CD8-positive, alpha-beta memory T cell (primary cell): ENCODE measurements around the gene NYAP1. TPM values are rescaled to one million over a fixed set of nuclear protein-coding genes. Genes with fewer than 3 reads are reported as not detected.

Experiments used
- CTCF ChIA-PET: fragments of 350-600 bp; sonication (Branson Sonifier 250); formaldehyde crosslinking; loops from one replicate; lab custom pipeline; 2021; ENCODE audit warnings: antibody characterized with exemption; lab: Charles Lee
- POLR2A ChIA-PET: fragments of 350-600 bp; sonication (Branson Sonifier 250); formaldehyde crosslinking; loops from one replicate; lab custom pipeline; 2021; ENCODE audit warnings: antibody characterized with exemption; lab: Charles Lee
- DNase-seq, 5 donors: peaks; one replicate each; pipeline versions ENCODE4 v3.0.0 to v3.0.0-alpha.2; 2020 to 2022; ENCODE audit warnings: mixed read lengths in 1 of 5
- H3K27ac ChIP-seq: one replicate; pipeline ENCODE4 v1.7.0; 2013; ENCODE audit warnings: low read depth, mild to moderate bottlenecking, low read length, moderate library complexity
- H3K27me3 ChIP-seq: 2 replicates; pipeline ENCODE4 v1.7.0; 2013; ENCODE audit warnings: low read length, mild to moderate bottlenecking; ENCODE audit not compliant: insufficient read depth, poor library complexity, severe bottlenecking
- H3K36me3 ChIP-seq: 2 replicates; pipeline ENCODE4 v1.7.0; 2013; ENCODE audit warnings: mild to moderate bottlenecking, low read length, moderate library complexity; ENCODE audit not compliant: insufficient read depth
- H3K4me1 ChIP-seq: 2 replicates; pipeline ENCODE4 v1.7.0; 2013; ENCODE audit warnings: mild to moderate bottlenecking, low read length, moderate library complexity; ENCODE audit not compliant: insufficient read depth
- H3K4me3 ChIP-seq: 2 replicates; pipeline ENCODE4 v1.7.0; 2013; ENCODE audit warnings: mild to moderate bottlenecking, low read length
- H3K9me3 ChIP-seq: 2 replicates; pipeline ENCODE4 v1.7.0; 2013; ENCODE audit warnings: mild to moderate bottlenecking, low read length
- H3K27ac Mint-ChIP-seq, 8 donors: one replicate each; pipeline ENCODE4 v1.8.0; 2020 to 2021; ENCODE audit warnings: mixed read lengths in 8 of 8, mild to moderate bottlenecking in 6 of 8, inconsistent platforms in 3 of 8, moderate library complexity in 3 of 8
- H3K27me3 Mint-ChIP-seq, 2 donors: one replicate each; pipeline ENCODE4 v1.8.0; 2020 to 2021; ENCODE audit warnings: mixed read lengths in 2 of 2, mild to moderate bottlenecking in 1 of 2, moderate library complexity in 1 of 2
- H3K36me3 Mint-ChIP-seq, 3 donors: one replicate each; pipeline ENCODE4 v1.8.0; 2020 to 2021; ENCODE audit warnings: mixed read lengths in 3 of 3, inconsistent platforms in 1 of 3, mild to moderate bottlenecking in 1 of 3
- H3K4me1 Mint-ChIP-seq, 3 donors: one replicate each; pipeline ENCODE4 v1.8.0; 2020 to 2021; ENCODE audit warnings: mixed read lengths in 3 of 3, inconsistent platforms in 1 of 3, mild to moderate bottlenecking in 1 of 3
- H3K4me3 Mint-ChIP-seq, 7 donors: one replicate each; pipeline ENCODE4 v1.8.0; 2020 to 2021; ENCODE audit warnings: mixed read lengths in 7 of 7, mild to moderate bottlenecking in 6 of 7, moderate library complexity in 4 of 7, inconsistent platforms in 2 of 7
- H3K9me3 Mint-ChIP-seq, 5 donors: one replicate each; pipeline ENCODE4 v1.8.0; 2020 to 2022; ENCODE audit warnings: mixed read lengths in 5 of 5, mild to moderate bottlenecking in 3 of 5, moderate library complexity in 2 of 5, inconsistent platforms in 1 of 5
- polyA plus RNA-seq: library from polyadenylated mRNA; unstranded; fragments of 300-500 nt; fragmentation: Illumina TruSeq; gene quantifications from one replicate; pipeline ENCODE4 v1.2.3, GENCODE V29; 2021
- total RNA-seq, 2 experiments: library from RNA; stranded (reverse); gene quantifications; one replicate each; pipeline ENCODE4 v1.2.3, GENCODE V29; 2021

The NYAP1 gene
- total and polyA plus RNA-seq, 3 experiments from 2014 or later = 0.13 to 0.18 TPM; not detected in 1

DNA sequence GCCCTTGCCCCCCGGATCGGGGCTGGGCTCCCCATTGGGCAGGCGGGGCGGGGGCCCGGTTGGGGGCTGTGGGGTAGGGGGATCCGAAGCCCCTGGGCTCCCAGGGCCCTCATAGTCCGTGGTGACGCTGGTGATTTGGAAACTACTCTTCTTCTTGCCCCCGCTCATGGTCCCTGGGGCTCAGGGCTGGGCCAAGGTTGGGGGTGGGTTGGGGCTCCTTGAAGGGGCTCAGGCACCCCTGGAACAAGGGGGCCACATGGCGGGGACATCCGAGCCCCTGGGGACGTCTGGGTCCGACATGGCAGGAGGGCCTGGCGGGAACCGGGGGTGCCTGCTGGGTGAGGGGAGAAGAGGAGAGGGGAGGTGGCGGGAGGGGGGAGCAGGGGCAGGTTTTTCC lies 5.9 kb upstream of the NYAP1 start:
- no peaks in the 10 kb centered on the region for H3K9me3 ChIP-seq
- peak overlapping the region; percentile 66 for H3K4me3 ChIP-seq
- Mint-ChIP-seq H3K36me3 (peaks cover 4 to 49% (median 5%) of the 10 kb centered on the region in 3 donors), H3K9me3 (peaks cover 0 to 2% (median 0%) of the 10 kb centered on the region in 5 donors), H3K4me3 (peak overlapping the region; percentile 93 to 100 (median 99)), H3K27me3 (peaks cover 0 to 6% of the 10 kb centered on the region in 2 donors), H3K4me1 (peaks cover 38 to 58% (median 56%) of the 10 kb centered on the region in 3 donors), H3K27ac (peak overlapping the region; percentile 73 to 100 (median 94))
- peaks cover 26% of the 10 kb centered on the region for H3K36me3 ChIP-seq
- H3K4me1 ChIP-seq = peaks cover 59% of the 10 kb centered on the region
- POLR2A ChIA-PET = interaction anchor here (0.6 to 2.3 kb wide), 11 partner anchors 9 to 189 kb away, joined by 3 to 15 read pairs (median 3); partner anchors contain the start of genes FBXO24, LRCH4, MEPCE and ZCWPW1
- H3K27ac ChIP-seq = peak overlapping the region; percentile 90
- DNase-seq = no peak
- H3K27me3 ChIP-seq = no peaks in the 10 kb centered on the region
- CTCF ChIA-PET = interaction anchor here (0.9 to 10.7 kb wide), 7 partner anchors 9 to 374 kb away, joined by 3 to 174 read pairs (median 4); partner anchors contain the start of genes FBXO24, POP7 and SLC12A9

DNA sequence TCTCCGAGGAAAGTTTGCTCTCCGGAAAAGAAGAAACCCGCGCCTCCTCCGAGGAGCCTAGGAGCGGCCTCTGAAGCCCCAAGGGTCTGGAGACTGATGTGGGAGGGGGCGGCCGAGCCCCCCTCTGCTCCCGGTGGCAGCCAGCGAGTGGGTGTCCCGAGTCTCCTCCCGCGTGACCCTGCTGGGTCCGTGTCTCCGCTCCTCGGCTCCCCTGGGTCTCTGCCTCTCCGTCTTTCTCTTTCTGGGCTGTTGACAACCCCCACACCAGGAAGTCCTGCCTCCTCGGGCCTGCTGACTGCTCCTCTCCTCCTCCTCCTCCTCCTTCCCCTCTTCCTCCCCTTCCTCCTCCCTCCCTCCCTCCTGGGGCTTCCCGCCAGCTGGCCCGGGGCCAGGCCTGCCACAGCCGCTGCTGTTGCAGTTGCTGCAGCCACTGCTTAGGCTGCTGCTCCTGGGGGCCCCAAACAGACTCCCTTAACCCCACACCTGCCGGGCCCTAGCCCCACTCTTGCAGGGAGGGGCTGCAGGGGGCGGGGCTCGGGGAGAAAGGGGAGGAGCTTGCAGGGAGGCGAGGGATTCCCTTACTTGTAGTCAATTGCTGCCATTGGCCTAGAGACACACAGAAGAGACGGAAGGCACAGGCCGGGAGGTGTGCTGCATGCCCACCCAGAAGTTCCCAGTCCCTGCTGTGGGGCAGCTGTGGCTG lies 4.6 kb upstream of the NYAP1 start, which contains the start of gene TSC22D4:
TSS of gene TSC22D4 (minus strand) at position 257 of the 703 bp plus-strand sequence. CDS start 1,176 bp downstream, outside the sequence.
- Mint-ChIP-seq H3K27ac (peak within 1 kb of the TSS; percentile 87 to 100 (median 94)), H3K36me3 (peaks cover 4 to 37% (median 5%) of the 10 kb centered on the region in 3 donors), H3K4me3 (peak within 1 kb of the TSS; percentile 93 to 100 (median 99)), H3K27me3 (peaks cover 0 to 6% of the 10 kb centered on the region in 2 donors), H3K9me3 (peaks cover 0 to 2% (median 0%) of the 10 kb centered on the region in 5 donors), H3K4me1 (peaks cover 31 to 50% (median 47%) of the 10 kb centered on the region in 3 donors)
- Histone ChIP-seq H3K9me3 (no peaks in the 10 kb centered on the region), H3K36me3 (peaks cover 22% of the 10 kb centered on the region), H3K4me3 (peak within 1 kb of the TSS; percentile 66), H3K27ac (peak within 1 kb of the TSS; percentile 90), H3K4me1 (peaks cover 50% of the 10 kb centered on the region), H3K27me3 (no peaks in the 10 kb centered on the region)
- ChIA-PET CTCF (interaction anchor here (1.0 to 10.7 kb wide), 9 partner anchors 10 to 373 kb away, joined by 3 to 174 read pairs (median 4); partner anchors contain the start of gene SLC12A9), POLR2A (interaction anchor here (0.6 to 2.3 kb wide), 14 partner anchors 14 to 563 kb away, joined by 3 to 15 read pairs (median 4); partner anchors contain the start of genes AGFG2, FBXO24, LRCH4 and MEPCE)
- DNase-seq = peak; percentile 88 to 97 (median 93)

DNA sequence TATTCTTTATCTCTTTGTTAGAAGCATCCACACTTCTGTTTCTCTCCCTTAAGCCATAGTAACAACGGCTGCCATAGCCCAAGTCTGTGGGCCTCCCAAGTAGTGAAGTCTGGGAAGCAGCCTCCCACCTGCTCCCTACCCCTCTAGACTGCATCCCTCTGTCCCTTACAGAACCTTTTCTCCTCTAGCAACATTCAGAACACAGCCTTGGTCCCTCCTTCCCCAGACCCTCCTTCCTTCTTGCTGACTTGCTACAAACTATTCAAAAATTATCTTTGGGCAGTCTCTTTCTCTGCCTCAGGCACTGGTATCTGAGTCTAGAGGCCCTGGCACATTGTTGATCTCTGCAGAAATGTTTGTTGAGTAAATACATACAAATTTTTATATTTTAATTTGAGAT lies 2.3 kb upstream of the NYAP1 start:
- H3K9me3 Mint-ChIP-seq = peaks cover 0 to 2% (median 0%) of the 10 kb centered on the region in 5 donors
- H3K27ac Mint-ChIP-seq = peak overlapping the region in 1 of 8 donors; percentile 37
- peak overlapping the region in 5 of 7 donors; percentile 54 to 76 (median 59) for H3K4me3 Mint-ChIP-seq
- H3K4me1 ChIP-seq = peaks cover 27% of the 10 kb centered on the region
- no peak overlapping the region for H3K27ac ChIP-seq
- no peak overlapping the region for H3K4me3 ChIP-seq
- ChIA-PET POLR2A (no interaction called here), CTCF (interaction anchor here (1.0 to 10.7 kb wide), 8 partner anchors 12 to 78 kb away, joined by 3 to 174 read pairs (median 8); no protein-coding TSS in a partner anchor)
- H3K36me3 Mint-ChIP-seq = peaks cover 4 to 16% (median 4%) of the 10 kb centered on the region in 3 donors
- peaks cover 22 to 35% (median 27%) of the 10 kb centered on the region in 3 donors for H3K4me1 Mint-ChIP-seq
- peaks cover 0 to 4% of the 10 kb centered on the region in 2 donors for H3K27me3 Mint-ChIP-seq
- no peaks in the 10 kb centered on the region for H3K27me3 ChIP-seq
- no peaks in the 10 kb centered on the region for H3K9me3 ChIP-seq
- no peak for DNase-seq
- H3K36me3 ChIP-seq = peaks cover 4% of the 10 kb centered on the region

DNA sequence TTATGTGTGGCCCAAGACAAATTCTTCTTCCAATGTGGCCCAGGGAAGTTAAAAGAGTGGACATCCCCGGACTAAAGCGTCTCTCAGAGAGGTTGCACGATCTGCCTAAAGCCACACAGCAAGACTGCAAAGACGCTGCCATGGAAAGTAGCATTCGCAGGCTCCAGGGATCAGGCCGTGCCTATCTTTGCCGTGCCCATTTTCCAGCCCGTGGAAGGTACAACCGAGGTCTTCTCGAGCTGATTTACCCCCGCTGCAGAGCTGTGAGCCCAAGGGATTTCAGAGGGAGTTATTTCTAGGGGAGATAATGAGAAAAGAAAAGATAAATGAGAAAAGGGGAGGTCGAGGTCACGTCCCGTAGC lies 1.0 kb upstream of the NYAP1 start:
- H3K27me3 Mint-ChIP-seq = peaks cover 0 to 3% of the 10 kb centered on the region in 2 donors
- ChIA-PET CTCF (interaction anchor here (0.9 to 10.7 kb wide), 23 partner anchors 9 to 223 kb away, joined by 3 to 174 read pairs (median 5); partner anchors contain the start of genes AGFG2, FBXO24, LRCH4 and MEPCE), POLR2A (interaction anchor here (0.6 to 1.2 kb wide), 3 partner anchors 11 to 53 kb away, joined by 3 to 4 read pairs (median 3); partner anchors contain the start of gene MEPCE)
- Histone ChIP-seq H3K27me3 (no peaks in the 10 kb centered on the region), H3K36me3 (no peaks in the 10 kb centered on the region), H3K4me1 (peaks cover 19% of the 10 kb centered on the region), H3K27ac (peak overlapping the region; percentile 39), H3K4me3 (peak overlapping the region; percentile 66), H3K9me3 (no peaks in the 10 kb centered on the region)
- peaks cover 0 to 2% (median 0%) of the 10 kb centered on the region in 5 donors for H3K9me3 Mint-ChIP-seq
- peaks cover 0 to 9% (median 2%) of the 10 kb centered on the region in 3 donors for H3K36me3 Mint-ChIP-seq
- H3K4me3 Mint-ChIP-seq = peak overlapping the region; percentile 74 to 93 (median 82)
- no peak for DNase-seq
- peak overlapping the region in 5 of 8 donors; percentile 4 to 75 (median 30) for H3K27ac Mint-ChIP-seq
- H3K4me1 Mint-ChIP-seq = peaks cover 17 to 28% (median 20%) of the 10 kb centered on the region in 3 donors

DNA sequence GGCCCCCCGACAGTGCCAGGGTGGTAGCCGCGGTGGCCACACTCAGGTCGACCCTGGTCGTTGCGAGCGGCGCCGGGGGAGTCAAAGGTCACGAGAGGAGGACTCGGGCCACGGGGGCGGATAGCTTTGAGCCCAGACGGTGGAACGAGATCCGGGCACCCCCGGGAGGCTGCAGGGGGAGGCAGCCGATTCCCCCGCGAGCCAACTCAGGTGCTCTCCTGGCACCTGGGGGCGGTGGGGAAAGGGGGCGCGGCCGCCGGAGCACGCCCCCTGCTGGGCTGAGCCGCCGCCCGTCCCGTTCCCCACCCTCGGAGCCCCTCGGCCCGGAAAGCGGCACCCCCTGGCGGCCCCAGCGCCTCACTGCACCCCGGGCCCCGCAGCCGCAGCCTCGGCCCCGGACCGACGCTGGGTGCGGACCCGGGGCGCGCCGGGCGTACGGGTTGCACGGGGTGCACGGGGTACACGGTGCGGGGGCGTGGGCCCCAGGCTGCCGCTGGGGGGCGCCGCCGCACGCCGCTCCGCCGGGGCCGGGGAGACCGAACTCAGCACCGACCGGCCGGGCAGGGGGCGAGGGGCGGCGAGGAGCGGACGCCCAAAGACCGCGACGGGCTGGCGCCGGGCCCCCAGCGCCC lies 521 bp upstream of the NYAP1 start:
- Mint-ChIP-seq H3K36me3 (peaks cover 0 to 5% (median under 1%) of the 10 kb centered on the region in 3 donors), H3K27me3 (peaks cover 0 to under 1% of the 10 kb centered on the region in 2 donors), H3K9me3 (peaks cover 0 to under 1% (median 0%) of the 10 kb centered on the region in 5 donors), H3K27ac (peak overlapping the region in 4 of 8 donors; percentile 4 to 75 (median 26)), H3K4me3 (peak overlapping the region; percentile 74 to 93 (median 82)), H3K4me1 (peaks cover 17 to 28% (median 20%) of the 10 kb centered on the region in 3 donors)
- peak; percentile 77 to 85 (median 79) for DNase-seq
- Histone ChIP-seq H3K4me3 (peak overlapping the region; percentile 66), H3K27me3 (no peaks in the 10 kb centered on the region), H3K4me1 (peaks cover 19% of the 10 kb centered on the region), H3K27ac (peak overlapping the region; percentile 39), H3K9me3 (no peaks in the 10 kb centered on the region), H3K36me3 (no peaks in the 10 kb centered on the region)
- POLR2A ChIA-PET = interaction anchor here (0.6 to 1.2 kb wide), 2 partner anchors 10 to 53 kb away, joined by 3 to 4 read pairs; partner anchors contain the start of gene MEPCE
- CTCF ChIA-PET = interaction anchor here (0.9 to 10.7 kb wide), 23 partner anchors 9 to 222 kb away, joined by 3 to 174 read pairs (median 5); partner anchors contain the start of genes AGFG2, FBXO24, LRCH4 and MEPCE

DNA sequence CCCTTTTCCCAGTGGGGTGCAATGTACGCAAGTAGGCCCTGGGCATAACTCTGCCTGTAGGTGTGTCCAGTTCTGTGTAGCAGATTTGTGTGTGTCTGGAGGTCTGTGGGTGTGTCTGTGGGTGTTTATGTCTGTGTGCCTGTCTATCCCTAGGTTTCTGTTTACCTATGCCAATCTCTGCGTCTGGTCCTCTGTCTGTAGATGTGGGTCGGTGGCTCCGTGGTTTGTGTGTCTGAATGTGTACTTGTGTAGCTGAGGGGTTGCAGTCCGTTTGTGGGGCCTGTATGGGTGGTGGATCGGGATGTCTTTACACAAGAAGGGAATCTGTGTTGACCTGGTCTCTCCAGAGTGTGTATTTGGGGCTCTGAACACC lies 932 bp downstream of the NYAP1 start:
- H3K36me3 ChIP-seq = no peaks in the 10 kb centered on the region
- H3K4me1 ChIP-seq = peaks cover 14% of the 10 kb centered on the region
- Mint-ChIP-seq H3K27me3 (no peaks in the 10 kb centered on the region), H3K9me3 (no peaks in the 10 kb centered on the region), H3K27ac (peak overlapping the region in 6 of 8 donors; percentile 8 to 78 (median 37)), H3K36me3 (no peaks in the 10 kb centered on the region), H3K4me3 (peak overlapping the region; percentile 49 to 81 (median 54)), H3K4me1 (peaks cover 14 to 22% (median 15%) of the 10 kb centered on the region in 3 donors)
- no peaks in the 10 kb centered on the region for H3K9me3 ChIP-seq
- no peaks in the 10 kb centered on the region for H3K27me3 ChIP-seq
- no peak overlapping the region for H3K4me3 ChIP-seq
- ChIA-PET CTCF (interaction anchor here (1.0 to 1.9 kb wide), 4 partner anchors 15 to 75 kb away, joined by 3 to 7 read pairs (median 6); partner anchors contain the start of gene AGFG2), POLR2A (interaction anchor here (0.7 kb wide), 1 partner anchor 16 kb away, joined by 3 read pairs; no protein-coding TSS in a partner anchor)
- no peak overlapping the region for H3K27ac ChIP-seq
- DNase-seq = no peak

DNA sequence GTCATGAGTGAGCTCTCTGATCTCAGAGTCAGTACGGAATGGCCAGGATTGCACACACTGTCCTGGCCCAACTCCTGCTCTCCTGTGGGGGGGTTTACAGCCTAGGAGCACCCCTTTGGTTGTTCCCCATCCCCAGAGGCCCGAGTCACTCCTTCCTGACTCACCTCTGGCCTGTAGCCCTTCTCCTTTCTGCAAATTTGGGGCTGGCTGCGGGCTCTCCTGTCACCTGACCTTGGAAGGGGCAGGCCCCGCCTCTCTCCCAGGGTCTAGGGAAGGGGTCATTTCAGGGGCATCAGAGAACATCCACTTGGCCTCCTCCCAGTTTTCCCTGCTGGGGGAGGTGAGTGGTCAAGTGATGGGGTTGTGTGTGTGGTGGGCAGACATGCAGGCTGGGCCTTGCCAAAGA lies 1.7 kb downstream of the NYAP1 start:
- Mint-ChIP-seq H3K4me3 (peak overlapping the region in 2 of 7 donors; percentile 58 to 70), H3K9me3 (no peaks in the 10 kb centered on the region), H3K27ac (peak overlapping the region in 2 of 8 donors; percentile 10 to 21), H3K36me3 (no peaks in the 10 kb centered on the region), H3K27me3 (no peaks in the 10 kb centered on the region), H3K4me1 (peaks cover 14 to 25% (median 14%) of the 10 kb centered on the region in 3 donors)
- no peaks in the 10 kb centered on the region for H3K27me3 ChIP-seq
- H3K4me3 ChIP-seq = no peak overlapping the region
- H3K9me3 ChIP-seq = no peaks in the 10 kb centered on the region
- ChIA-PET CTCF (interaction anchor here (1.0 to 1.9 kb wide), 4 partner anchors 16 to 74 kb away, joined by 3 to 7 read pairs (median 6); partner anchors contain the start of gene AGFG2), POLR2A (interaction anchor here (0.6 to 0.7 kb wide), 2 partner anchors 8 to 17 kb away, joined by 3 read pairs; no protein-coding TSS in a partner anchor)
- no peaks in the 10 kb centered on the region for H3K36me3 ChIP-seq
- peaks cover 11% of the 10 kb centered on the region for H3K4me1 ChIP-seq
- no peak for DNase-seq
- H3K27ac ChIP-seq = no peak overlapping the region
